Gastroesophageal sphincter (tissue), 4 donors: ENCODE data around the gene IPO4. TPM values are rescaled to one million over a fixed set of nuclear protein-coding genes. Genes with fewer than 3 reads are reported as not detected.

Source experiments
- ATAC-seq: fragments of 150-250 bp; one replicate; pipeline ENCODE4 v1.9.1; 2016; ENCODE audit warnings: mild to moderate bottlenecking, moderate library complexity
- H3K27ac ChIP-seq, 4 donors: fragments of 200-600 bp; sonication (generic) in 3 of 4; 1 replicate in 3 of 4; 2 replicates in 1 of 4; pipeline ENCODE4 v1.5.1; 2016 to 2019
- H3K27me3 ChIP-seq: fragments of 200-600 bp; sonication (generic); one replicate; pipeline ENCODE4 v1.5.1; 2019
- H3K36me3 ChIP-seq, 2 donors: fragments of 200-600 bp; sonication (generic); one replicate each; pipeline ENCODE4 v1.5.1; 2019; ENCODE audit warnings: control low read depth in 1 of 2
- H3K4me1 ChIP-seq, 3 donors: fragments of 200-600 bp; sonication (generic); 1 replicate in 2 of 3; 2 replicates in 1 of 3; pipeline ENCODE4 v1.5.1; 2016 to 2019; ENCODE audit warnings: control low read depth in 2 of 3
- H3K4me3 ChIP-seq, 2 donors: fragments of 200-600 bp; sonication (generic); one replicate each; pipeline ENCODE4 v1.5.1; 2019; ENCODE audit warnings: mild to moderate bottlenecking in 1 of 2, moderate library complexity in 1 of 2
- H3K9me3 ChIP-seq, 3 donors: fragments of 200-600 bp; sonication (generic); one replicate each; pipeline ENCODE4 v1.5.1; 2017 to 2019; ENCODE audit warnings: control low read depth in 2 of 3
- CTCF ChIP-seq, 4 experiments: fragments of 200-600 bp in 2 of 4; fragments of 450-650 bp in 2 of 4; sonication (generic) in 1 of 4; IDR thresholded peaks; one replicate each; pipeline ENCODE4 v1.5.1; 2017 to 2019; ENCODE audit warnings: antibody characterized with exemption in 4 of 4, mild to moderate bottlenecking in 2 of 4, moderate library complexity in 2 of 4
- EP300 ChIP-seq: sonication (generic); formaldehyde crosslinking; IDR thresholded peaks from one replicate; pipeline ENCODE4 v1.6.1; 2017; ENCODE audit warnings: antibody characterized with exemption, mild to moderate bottlenecking
- POLR2A ChIP-seq, 2 donors: fragments of 450-650 bp; IDR thresholded peaks; one replicate each; pipeline ENCODE4 v1.6.1; 2017; ENCODE audit warnings: antibody characterized with exemption in 2 of 2, mild to moderate bottlenecking in 2 of 2, moderate library complexity in 1 of 2
- POLR2AphosphoS5 ChIP-seq: sonication (generic); formaldehyde crosslinking; IDR thresholded peaks from one replicate; pipeline ENCODE4 v1.6.1; 2017; ENCODE audit warnings: antibody characterized with exemption
- WGBS, 2 donors: methylation state at CpG; one replicate each; pipeline ENCODE4 v1.1.5; 2018; ENCODE audit warnings: low coverage in 1 of 2; 5-methylcytosine and 5-hydroxymethylcytosine counted together
- total RNA-seq, 4 donors: library from RNA; depleted of rRNA; stranded (reverse); fragments of >200 nt; gene quantifications; one replicate each; pipeline ENCODE4 v1.1.0, GENCODE V29; 2016

The IPO4 gene
- total RNA-seq, 4 donors from 2014 or later = 16.8 to 31.6 (median 27.0) TPM

GRCh38 chr14:24146453-24146977, 42.1 kb downstream of the IPO4 start, which contains the start of gene PSME2:
Gene PSME2, minus strand, starts transcription at chr14:24146610. Its CDS starts 29 bp downstream, at chr14:24146581.
- peak; percentile 81 for ATAC-seq
- no peaks in the 10 kb centered on the region for H3K9me3 ChIP-seq
- H3K36me3 ChIP-seq = peaks cover 0 to 32% of the 10 kb centered on the region in 2 donors
- WGBS, 2 donors = 0% methylated on average over 5 to 7 of the region's 25 CpGs
- peak within 1 kb of the TSS; percentile 78 to 98 (median 91) for H3K27ac ChIP-seq
- H3K4me1 ChIP-seq = peaks cover 0 to 72% (median 25%) of the 10 kb centered on the region in 3 donors
- peak within 1 kb of the TSS; percentile 69 to 92 for H3K4me3 ChIP-seq
- no peak for TF ChIP-seq POLR2A (IDR thresholded peaks at IDR 0.05)
- peak; percentile 57 for TF ChIP-seq POLR2AphosphoS5
- no peaks in the 10 kb centered on the region for H3K27me3 ChIP-seq

GRCh38 chr14:24145690-24146452, 42.7 kb downstream of the IPO4 start:
- 17 to 31% methylated on average over 6 to 7 of the region's 9 CpGs for WGBS, 2 donors

GRCh38 chr14:24145219-24145618, 43.4 kb downstream of the IPO4 start:
- TF ChIP-seq CTCF (IDR thresholded peaks at IDR 0.05) (no peak), POLR2AphosphoS5 (no peak), POLR2A (IDR thresholded peaks at IDR 0.05) (no peak), EP300 (no peak)
- Histone ChIP-seq H3K4me1 (peaks cover 0 to 73% (median 25%) of the 10 kb centered on the region in 3 donors), H3K27ac (peak overlapping the region in 3 of 4 donors; percentile 15 to 91 (median 91))

More at GRCh38 chr14:24145690-24146452, 42.7 kb downstream of the IPO4 start:
- H3K4me3 ChIP-seq = peak overlapping the region; percentile 69 to 92
- H3K36me3 ChIP-seq = peaks cover 0 to 25% of the 10 kb centered on the region in 2 donors
- peak overlapping the region; percentile 66 to 98 (median 91) for H3K27ac ChIP-seq
- peaks cover 0 to 73% (median 25%) of the 10 kb centered on the region in 3 donors for H3K4me1 ChIP-seq
- H3K9me3 ChIP-seq = no peaks in the 10 kb centered on the region
- H3K27me3 ChIP-seq = no peaks in the 10 kb centered on the region
- no peak for ATAC-seq
- TF ChIP-seq POLR2AphosphoS5 (no peak), EP300 (no peak), POLR2A (IDR thresholded peaks at IDR 0.05) (no peak), CTCF (IDR thresholded peaks at IDR 0.05) (no peak)

GRCh38 chr14:24144451-24144850, 44.2 kb downstream of the IPO4 start:
- no peak overlapping the region for H3K4me3 ChIP-seq
- H3K4me1 ChIP-seq = peaks cover 0 to 73% (median 33%) of the 10 kb centered on the region in 3 donors
- no peaks in the 10 kb centered on the region for H3K27me3 ChIP-seq
- 80 to 100% methylated on average over 1 of the region's 1 CpG for WGBS, 2 donors
- H3K27ac ChIP-seq = peak overlapping the region in 1 of 4 donors; percentile 91
- no peak for TF ChIP-seq POLR2A (IDR thresholded peaks at IDR 0.05)
- TF ChIP-seq EP300 = no peak
- no peak for TF ChIP-seq CTCF (IDR thresholded peaks at IDR 0.05)
- TF ChIP-seq POLR2AphosphoS5 = no peak
- peaks cover 0 to 14% of the 10 kb centered on the region in 2 donors for H3K36me3 ChIP-seq
- H3K9me3 ChIP-seq = no peaks in the 10 kb centered on the region
- no peak for ATAC-seq

More at GRCh38 chr14:24145219-24145618, 43.4 kb downstream of the IPO4 start:
- no CpG with 5 or more reads among the region's 2 CpGs for WGBS, 2 donors
- H3K36me3 ChIP-seq = peaks cover 0 to 19% of the 10 kb centered on the region in 2 donors
- no peaks in the 10 kb centered on the region for H3K27me3 ChIP-seq
- no peaks in the 10 kb centered on the region for H3K9me3 ChIP-seq
- ATAC-seq = no peak
- H3K4me3 ChIP-seq = no peak overlapping the region

GRCh38 chr14:24143511-24143910, 45.1 kb downstream of the IPO4 start:
- Histone ChIP-seq H3K4me3 (no peak overlapping the region), H3K27ac (no peak overlapping the region), H3K27me3 (no peaks in the 10 kb centered on the region), H3K36me3 (peaks cover 0 to 14% of the 10 kb centered on the region in 2 donors), H3K9me3 (no peaks in the 10 kb centered on the region), H3K4me1 (peaks cover 0 to 73% (median 34%) of the 10 kb centered on the region in 3 donors)
- no peak for ATAC-seq
- WGBS, 2 donors = no CpG with 5 or more reads among the region's 2 CpGs
- TF ChIP-seq CTCF (IDR thresholded peaks at IDR 0.05) = no peak
- no peak for TF ChIP-seq POLR2A (IDR thresholded peaks at IDR 0.05)
- no peak for TF ChIP-seq POLR2AphosphoS5
- no peak for TF ChIP-seq EP300
